Neural progenitor cell (in vitro differentiated cells): ENCODE measurements around the gene SPINT1. TPM values are rescaled to one million over a fixed set of nuclear protein-coding genes. Genes with fewer than 3 reads are reported as not detected.
A peak's percentile ranks its signal among the peaks of the same experiment; 100 is the strongest.

Source experiments
- DNase-seq: peaks from one replicate; pipeline ENCODE4 v3.0.0-alpha.2; 2016; ENCODE audit warnings: low spot score
- H2AFZ ChIP-seq: fragments of 200-600 bp; sonication (generic); replicated peaks from 2 replicates; pipeline ENCODE4 v1.6.1; 2016; ENCODE audit warnings: antibody characterized with exemption
- H3F3A ChIP-seq: fragments of 200-600 bp; sonication (generic); 2 replicates; pipeline ENCODE4 v1.6.1; 2016; ENCODE audit warnings: antibody characterized with exemption, low read depth
- H3K27ac ChIP-seq: fragments of 200-600 bp; sonication (generic); 2 replicates; pipeline ENCODE4 v1.5.1; 2016; ENCODE audit warnings: mild to moderate bottlenecking
- H3K27me3 ChIP-seq: fragments of 200-600 bp; sonication (generic); 2 replicates; pipeline ENCODE4 v1.6.1; 2016; ENCODE audit warnings: mild to moderate bottlenecking, moderate library complexity
- H3K36me3 ChIP-seq: fragments of 200-600 bp; sonication (generic); 2 replicates; pipeline ENCODE4 v1.5.1; 2016
- H3K4me1 ChIP-seq: fragments of 200-600 bp; sonication (generic); 2 replicates; pipeline ENCODE4 v1.6.1; 2016; ENCODE audit warnings: mixed run types
- H3K4me2 ChIP-seq: fragments of 200-600 bp; sonication (generic); 2 replicates; pipeline ENCODE4 v1.6.1; 2016
- H3K4me3 ChIP-seq: fragments of 200-600 bp; sonication (generic); 2 replicates; pipeline ENCODE4 v1.5.1; 2016
- H3K79me2 ChIP-seq: fragments of 200-600 bp; sonication (generic); 2 replicates; pipeline ENCODE4 v1.6.1; 2016; ENCODE audit warnings: low read depth
- H3K9ac ChIP-seq: fragments of 200-600 bp; sonication (generic); 2 replicates; pipeline ENCODE4 v1.6.1; 2016
- H3K9me3 ChIP-seq: fragments of 200-600 bp; sonication (generic); 2 replicates; pipeline ENCODE4 v1.5.1; 2016; ENCODE audit warnings: low read depth
- H4K20me1 ChIP-seq: fragments of 200-600 bp; sonication (generic); 2 replicates; pipeline ENCODE4 v1.6.1; 2016; ENCODE audit warnings: low read depth
- H3K27ac Mint-ChIP-seq: 3 replicates; pipeline ENCODE4 v1.8.0; 2021; ENCODE audit warnings: mixed read lengths
- H3K27me3 Mint-ChIP-seq: 2 replicates; pipeline ENCODE4 v1.8.0; 2022; ENCODE audit warnings: low read depth, mild to moderate bottlenecking, inconsistent platforms, moderate library complexity, mixed read lengths; ENCODE audit not compliant: insufficient read depth
- H3K36me3 Mint-ChIP-seq: 3 replicates; pipeline ENCODE4 v1.8.0; 2021; ENCODE audit warnings: mixed read lengths
- H3K4me1 Mint-ChIP-seq: 3 replicates; pipeline ENCODE4 v1.8.0; 2021; ENCODE audit warnings: mixed read lengths
- H3K4me3 Mint-ChIP-seq: 3 replicates; pipeline ENCODE4 v1.8.0; 2021; ENCODE audit warnings: mild to moderate bottlenecking, moderate library complexity, mixed read lengths
- H3K9me3 Mint-ChIP-seq: 3 replicates; pipeline ENCODE4 v1.8.0; 2020; ENCODE audit warnings: mixed read lengths
- EZH2 ChIP-seq: fragments of 200-600 bp; sonication (generic); IDR thresholded peaks from 2 replicates; pipeline ENCODE4 v1.6.1; 2017; ENCODE audit warnings: antibody characterized with exemption, mild to moderate bottlenecking, moderate library complexity
- EZH2phosphoT487 ChIP-seq: fragments of 200-600 bp; sonication (generic); IDR thresholded peaks from 2 replicates; pipeline ENCODE4 v1.6.1; 2017; ENCODE audit warnings: antibody characterized with exemption
- total RNA-seq: library from RNA; depleted of rRNA; stranded (reverse); fragments of >200 nt; gene quantifications from 2 replicates; pipeline ENCODE4 v1.2.3, GENCODE V29; 2015; ENCODE audit warnings: low replicate concordance
- TF ChIP-seq, protein P1 (sequence below): fragments of 200-600 bp; sonication (generic); IDR thresholded peaks from 2 replicates; pipeline ENCODE4 v1.5.1; 2017; ENCODE audit warnings: antibody characterized with exemption, mild to moderate bottlenecking

SPINT1 gene
- total RNA-seq, 1 donor from 2014 or later: 12.0 TPM

DNA sequence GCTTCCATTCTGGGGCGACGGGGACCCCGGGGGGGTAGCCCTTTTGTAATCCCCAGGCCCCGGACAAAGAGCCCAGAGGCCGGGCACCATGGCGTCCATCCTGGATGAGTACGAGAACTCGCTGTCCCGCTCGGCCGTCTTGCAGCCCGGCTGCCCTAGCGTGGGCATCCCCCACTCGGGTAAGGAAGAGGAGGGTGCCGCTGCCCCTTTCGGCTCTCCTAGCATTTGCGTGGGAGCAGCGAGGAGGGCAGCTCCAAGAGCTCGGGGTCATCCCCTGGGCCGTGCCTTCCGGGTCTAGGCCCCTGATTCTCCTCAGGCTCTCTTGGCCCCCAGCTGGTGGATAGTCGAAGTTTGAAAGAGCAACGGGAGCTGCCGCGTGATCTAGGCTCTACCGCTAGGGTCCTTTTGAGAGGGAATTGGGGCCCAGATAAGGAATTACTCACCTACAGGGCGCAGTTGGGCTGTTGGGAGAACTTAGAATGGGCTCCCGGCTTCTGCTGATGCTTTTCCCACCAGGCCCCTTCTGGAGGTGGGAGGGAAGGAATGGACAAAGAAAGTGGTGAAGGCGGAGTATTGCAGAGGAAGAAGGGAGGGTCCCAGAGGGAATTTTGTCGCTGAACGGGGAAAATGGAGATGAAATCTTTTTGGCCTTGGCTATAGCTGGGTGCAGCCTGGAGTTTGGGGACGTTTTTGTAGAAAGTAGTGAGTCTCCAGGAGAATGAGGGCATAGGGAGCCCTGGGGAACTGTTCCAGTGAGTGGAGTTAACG is 51.0 kb downstream of the SPINT1 start:
- no peaks in the 10 kb centered on the region for H3K9me3 Mint-ChIP-seq
- H3K27me3 Mint-ChIP-seq: peaks cover 9% of the 10 kb centered on the region
- Histone ChIP-seq H3K9ac (peak overlapping the region; percentile 66), H3K4me1 (peaks cover 7% of the 10 kb centered on the region), H3K27ac (peak overlapping the region; percentile 39), H4K20me1 (no peaks in the 10 kb centered on the region), H3K36me3 (no peaks in the 10 kb centered on the region), H3K4me3 (peak overlapping the region; percentile 84), H3K4me2 (peak overlapping the region; percentile 98), H3K27me3 (peaks cover 20% of the 10 kb centered on the region), H2AFZ (peak overlapping the region; percentile 73), H3K79me2 (peaks cover 26% of the 10 kb centered on the region), H3K9me3 (no peaks in the 10 kb centered on the region), H3F3A (peaks cover 4% of the 10 kb centered on the region)
- H3K4me3 Mint-ChIP-seq: peak overlapping the region; percentile 98
- peak; percentile 85 for DNase-seq
- peaks cover 23% of the 10 kb centered on the region for H3K4me1 Mint-ChIP-seq
- TF ChIP-seq EZH2phosphoT487 (no peak), EZH2 (peak; percentile 0)
- TF ChIP-seq, protein P1, sequence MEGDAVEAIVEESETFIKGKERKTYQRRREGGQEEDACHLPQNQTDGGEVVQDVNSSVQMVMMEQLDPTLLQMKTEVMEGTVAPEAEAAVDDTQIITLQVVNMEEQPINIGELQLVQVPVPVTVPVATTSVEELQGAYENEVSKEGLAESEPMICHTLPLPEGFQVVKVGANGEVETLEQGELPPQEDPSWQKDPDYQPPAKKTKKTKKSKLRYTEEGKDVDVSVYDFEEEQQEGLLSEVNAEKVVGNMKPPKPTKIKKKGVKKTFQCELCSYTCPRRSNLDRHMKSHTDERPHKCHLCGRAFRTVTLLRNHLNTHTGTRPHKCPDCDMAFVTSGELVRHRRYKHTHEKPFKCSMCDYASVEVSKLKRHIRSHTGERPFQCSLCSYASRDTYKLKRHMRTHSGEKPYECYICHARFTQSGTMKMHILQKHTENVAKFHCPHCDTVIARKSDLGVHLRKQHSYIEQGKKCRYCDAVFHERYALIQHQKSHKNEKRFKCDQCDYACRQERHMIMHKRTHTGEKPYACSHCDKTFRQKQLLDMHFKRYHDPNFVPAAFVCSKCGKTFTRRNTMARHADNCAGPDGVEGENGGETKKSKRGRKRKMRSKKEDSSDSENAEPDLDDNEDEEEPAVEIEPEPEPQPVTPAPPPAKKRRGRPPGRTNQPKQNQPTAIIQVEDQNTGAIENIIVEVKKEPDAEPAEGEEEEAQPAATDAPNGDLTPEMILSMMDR: peak; percentile 62
- H3K36me3 Mint-ChIP-seq: peaks cover 13% of the 10 kb centered on the region
- peak overlapping the region; percentile 91 for H3K27ac Mint-ChIP-seq

DNA sequence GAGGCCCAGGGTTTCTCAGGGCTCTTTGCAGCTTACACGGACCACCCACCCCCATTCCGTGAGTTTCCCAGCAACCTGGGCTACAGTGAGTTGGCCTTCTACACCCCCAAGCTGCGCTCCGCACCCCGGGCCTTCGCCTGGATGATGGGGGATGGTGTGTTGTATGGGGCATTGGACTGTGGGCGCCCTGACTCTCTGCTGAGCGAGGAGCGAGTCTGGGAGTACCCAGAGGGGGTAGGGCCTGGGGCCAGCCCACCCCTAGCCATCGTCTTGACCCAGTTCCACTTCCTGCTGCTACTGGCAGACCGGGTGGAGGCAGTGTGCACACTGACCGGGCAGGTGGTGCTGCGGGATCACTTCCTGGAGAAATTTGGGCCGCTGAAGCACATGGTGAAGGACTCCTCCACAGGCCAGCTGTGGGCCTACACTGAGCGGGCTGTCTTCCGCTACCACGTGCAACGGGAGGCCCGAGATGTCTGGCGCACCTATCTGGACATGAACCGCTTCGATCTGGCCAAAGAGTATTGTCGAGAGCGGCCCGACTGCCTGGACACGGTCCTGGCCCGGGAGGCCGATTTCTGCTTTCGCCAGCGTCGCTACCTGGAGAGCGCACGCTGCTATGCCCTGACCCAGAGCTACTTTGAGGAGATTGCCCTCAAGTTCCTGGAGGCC is 55.8 kb downstream of the SPINT1 start:
- H3K27me3 ChIP-seq: no peaks in the 10 kb centered on the region
- H3K79me2 ChIP-seq: peaks cover 33% of the 10 kb centered on the region
- H2AFZ ChIP-seq: no peak overlapping the region
- no peaks in the 10 kb centered on the region for H3K9me3 Mint-ChIP-seq
- H3K4me1 Mint-ChIP-seq: peaks cover 14% of the 10 kb centered on the region
- no peak overlapping the region for H3K27ac Mint-ChIP-seq
- peaks cover 31% of the 10 kb centered on the region for H4K20me1 ChIP-seq
- peaks cover 20% of the 10 kb centered on the region for H3K36me3 Mint-ChIP-seq
- no peak overlapping the region for H3K4me2 ChIP-seq
- H3K4me3 ChIP-seq: no peak overlapping the region
- no peak for DNase-seq
- H3K4me1 ChIP-seq: peaks cover 7% of the 10 kb centered on the region
- TF ChIP-seq, protein P1: no peak
- TF ChIP-seq EZH2phosphoT487 (no peak), EZH2 (no peak)
- no peak overlapping the region for H3K4me3 Mint-ChIP-seq
- no peaks in the 10 kb centered on the region for H3K36me3 ChIP-seq
- H3K27me3 Mint-ChIP-seq: peaks cover 4% of the 10 kb centered on the region
- H3F3A ChIP-seq: peaks cover 10% of the 10 kb centered on the region
- no peak overlapping the region for H3K9ac ChIP-seq
- no peaks in the 10 kb centered on the region for H3K9me3 ChIP-seq
- H3K27ac ChIP-seq: no peak overlapping the region

- no peaks in the 10 kb centered on the region for H3K9me3 Mint-ChIP-seq
- Histone ChIP-seq H3K4me3 (no peak overlapping the region), H3K4me1 (peaks cover 4% of the 10 kb centered on the region), H2AFZ (no peak overlapping the region), H3K79me2 (peaks cover 26% of the 10 kb centered on the region), H3K9me3 (no peaks in the 10 kb centered on the region), H4K20me1 (peaks cover 35% of the 10 kb centered on the region), H3K27ac (no peak overlapping the region), H3K27me3 (no peaks in the 10 kb centered on the region), H3K9ac (no peak overlapping the region), H3K4me2 (no peak overlapping the region), H3F3A (peaks cover 8% of the 10 kb centered on the region), H3K36me3 (no peaks in the 10 kb centered on the region)
- no peak for TF ChIP-seq EZH2
- TF ChIP-seq, protein P1: no peak
- no peak for TF ChIP-seq EZH2phosphoT487
- H3K36me3 Mint-ChIP-seq: peaks cover 22% of the 10 kb centered on the region
- H3K27ac Mint-ChIP-seq: no peak overlapping the region
- peaks cover 7% of the 10 kb centered on the region for H3K4me1 Mint-ChIP-seq
- peaks cover 2% of the 10 kb centered on the region for H3K27me3 Mint-ChIP-seq
- H3K4me3 Mint-ChIP-seq: no peak overlapping the region
- no peak for DNase-seq
Observed at GRCh38 chr15:40900256-40901052, 56.6 kb downstream of the SPINT1 start.
